Progenitor cell of endocrine pancreas (in vitro differentiated cells): ENCODE measurements around the gene ZNF446. TPM values are rescaled to one million over a fixed set of nuclear protein-coding genes. Genes with fewer than 3 reads are reported as not detected.

Source experiments
- DNase-seq: peaks from one replicate; pipeline ENCODE4 v3.0.0; 2021; ENCODE audit warnings: low spot score; ENCODE audit not compliant: unreplicated experiment
- H3K27ac Mint-ChIP-seq: 2 replicates; pipeline ENCODE4 v1.8.0; 2021; ENCODE audit warnings: mild to moderate bottlenecking, moderate library complexity, mixed read lengths
- H3K27me3 Mint-ChIP-seq: 2 replicates; pipeline ENCODE4 v1.8.0; 2021; ENCODE audit warnings: mixed read lengths
- H3K36me3 Mint-ChIP-seq: 2 replicates; pipeline ENCODE4 v1.8.0; 2022; ENCODE audit warnings: mixed read lengths; ENCODE audit not compliant: insufficient read depth
- H3K4me1 Mint-ChIP-seq: 2 replicates; pipeline ENCODE4 v1.8.0; 2021; ENCODE audit warnings: low read depth, mixed read lengths
- H3K4me3 Mint-ChIP-seq: 2 replicates; pipeline ENCODE4 v1.8.0; 2021; ENCODE audit warnings: low read depth, mild to moderate bottlenecking, moderate library complexity, mixed read lengths
- H3K9me3 Mint-ChIP-seq: 2 replicates; pipeline ENCODE4 v1.8.0; 2021; ENCODE audit warnings: low read depth, mixed read lengths
- CTCF ChIP-seq: fragments of 200-600 bp; sonication (generic); IDR thresholded peaks from one replicate; pipeline ENCODE4 v1.5.0; 2021; ENCODE audit warnings: antibody characterized with exemption, mild to moderate bottlenecking; ENCODE audit not compliant: unreplicated experiment
- total RNA-seq: library from RNA; stranded (reverse); gene quantifications from 2 replicates; pipeline ENCODE4 v1.2.1, GENCODE V29; 2021

ZNF446 gene
- total RNA-seq, 1 donor from 2014 or later = 17.7 TPM

GRCh38 chr19:58529405-58529804 lies 53.3 kb downstream of the ZNF446 start:
- H3K4me1 Mint-ChIP-seq = no peaks in the 10 kb centered on the region
- no peak for DNase-seq
- no peaks in the 10 kb centered on the region for H3K9me3 Mint-ChIP-seq
- TF ChIP-seq CTCF = no peak
- H3K27ac Mint-ChIP-seq = no peak overlapping the region
- no peaks in the 10 kb centered on the region for H3K36me3 Mint-ChIP-seq
- H3K4me3 Mint-ChIP-seq = no peak overlapping the region
- H3K27me3 Mint-ChIP-seq = peaks cover 5% of the 10 kb centered on the region

Other genes starting within 250 kb of the ZNF446 start
- gene ZNF544, start 247.4 kb upstream of the ZNF446 start, total RNA-seq = 61.0 and 70.5 TPM in 2 replicates
- 18.1 and 18.2 TPM in 2 replicates for gene ZNF8, start 197.4 kb upstream of the ZNF446 start, total RNA-seq
- 41.3 and 46.2 TPM in 2 replicates for gene ERVK3-1, start 171.0 kb upstream of the ZNF446 start, total RNA-seq
- gene ZSCAN22, start 149.4 kb upstream of the ZNF446 start, total RNA-seq = 4.6 TPM in 2 replicates
- gene A1BG, start 122.9 kb upstream of the ZNF446 start, total RNA-seq = 3.9 and 4.6 TPM in 2 replicates
- 11.7 and 13.4 TPM in 2 replicates for gene ZNF497, start 113.6 kb upstream of the ZNF446 start, total RNA-seq
- gene ZNF837, start 95.3 kb upstream of the ZNF446 start, total RNA-seq = 5.4 and 6.1 TPM in 2 replicates
- 1,006 and 1,040 TPM in 2 replicates for gene RPS5, start 89.1 kb upstream of the ZNF446 start, total RNA-seq
- gene RNF225, start 80.7 kb upstream of the ZNF446 start, total RNA-seq = 0.42 TPM in 1 of 2 replicates, not detected in the other
- 16.7 and 18.2 TPM in 2 replicates for gene ZNF584, start 67.7 kb upstream of the ZNF446 start, total RNA-seq
- 3.5 TPM in 2 replicates for gene ZNF132, start 36.2 kb upstream of the ZNF446 start, total RNA-seq
- gene ZNF324B, start 24.7 kb upstream of the ZNF446 start, total RNA-seq = 10.1 and 11.2 TPM in 2 replicates
- gene ZNF324, start 9.3 kb upstream of the ZNF446 start, total RNA-seq = 12.9 and 14.7 TPM in 2 replicates
- gene SLC27A5, start 35.6 kb downstream of the ZNF446 start, total RNA-seq = 9.4 and 9.9 TPM in 2 replicates
- 22.3 and 22.7 TPM in 2 replicates for gene ZBTB45, start 43.5 kb downstream of the ZNF446 start, total RNA-seq
- gene TRIM28, start 67.7 kb downstream of the ZNF446 start, total RNA-seq = 699 and 731 TPM in 2 replicates
- 72.2 and 81.5 TPM in 2 replicates for gene CHMP2A, start 78.8 kb downstream of the ZNF446 start, total RNA-seq
- gene UBE2M, start 82.3 kb downstream of the ZNF446 start, total RNA-seq = 73.0 and 80.4 TPM in 2 replicates
- gene MZF1, start 97.0 kb downstream of the ZNF446 start, total RNA-seq = 70.9 and 71.3 TPM in 2 replicates